ENCODE measurements around the gene LPA. TPM values are rescaled to one million over a fixed set of nuclear protein-coding genes. Genes with fewer than 3 reads are reported as not detected.

LPA gene
- total and polyA plus RNA-seq, 2 of the 13 experiments (the other 11 are each of a cell fraction or from before 2014, with no cell fraction given) = not detected

DNA sequence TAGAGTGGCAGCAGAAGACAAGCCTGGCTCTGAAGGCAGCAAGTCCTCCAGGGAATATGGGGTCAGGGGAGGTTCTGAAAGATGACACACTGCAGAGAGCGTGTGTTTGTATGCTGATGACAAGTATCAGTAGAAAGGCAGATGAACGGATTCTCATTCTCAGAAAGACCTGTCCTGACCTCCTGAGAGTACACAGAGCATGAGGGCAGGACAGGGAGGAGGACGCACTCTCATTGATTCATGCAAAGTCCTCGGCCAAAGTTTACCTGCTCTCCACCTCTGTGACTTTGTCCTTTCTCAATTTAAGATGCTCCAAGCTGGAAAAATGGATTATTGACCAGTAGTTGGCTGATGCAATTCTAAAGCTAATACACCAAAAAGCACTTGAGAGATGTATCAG, 156.7 kb downstream of the LPA start (continued):
- TF ChIP-seq, protein P1, sequence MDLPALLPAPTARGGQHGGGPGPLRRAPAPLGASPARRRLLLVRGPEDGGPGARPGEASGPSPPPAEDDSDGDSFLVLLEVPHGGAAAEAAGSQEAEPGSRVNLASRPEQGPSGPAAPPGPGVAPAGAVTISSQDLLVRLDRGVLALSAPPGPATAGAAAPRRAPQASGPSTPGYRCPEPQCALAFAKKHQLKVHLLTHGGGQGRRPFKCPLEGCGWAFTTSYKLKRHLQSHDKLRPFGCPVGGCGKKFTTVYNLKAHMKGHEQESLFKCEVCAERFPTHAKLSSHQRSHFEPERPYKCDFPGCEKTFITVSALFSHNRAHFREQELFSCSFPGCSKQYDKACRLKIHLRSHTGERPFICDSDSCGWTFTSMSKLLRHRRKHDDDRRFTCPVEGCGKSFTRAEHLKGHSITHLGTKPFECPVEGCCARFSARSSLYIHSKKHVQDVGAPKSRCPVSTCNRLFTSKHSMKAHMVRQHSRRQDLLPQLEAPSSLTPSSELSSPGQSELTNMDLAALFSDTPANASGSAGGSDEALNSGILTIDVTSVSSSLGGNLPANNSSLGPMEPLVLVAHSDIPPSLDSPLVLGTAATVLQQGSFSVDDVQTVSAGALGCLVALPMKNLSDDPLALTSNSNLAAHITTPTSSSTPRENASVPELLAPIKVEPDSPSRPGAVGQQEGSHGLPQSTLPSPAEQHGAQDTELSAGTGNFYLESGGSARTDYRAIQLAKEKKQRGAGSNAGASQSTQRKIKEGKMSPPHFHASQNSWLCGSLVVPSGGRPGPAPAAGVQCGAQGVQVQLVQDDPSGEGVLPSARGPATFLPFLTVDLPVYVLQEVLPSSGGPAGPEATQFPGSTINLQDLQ (CRISPR knock-in tag; IDR thresholded peaks at IDR 0.05) = no peak
- TF ChIP-seq TOPORS (CRISPR knock-in tag; IDR thresholded peaks at IDR 0.05) (no peak), SMAD9 (CRISPR knock-in tag; IDR thresholded peaks at IDR 0.05) (no peak), ZNF460 (CRISPR knock-in tag; IDR thresholded peaks at IDR 0.05; ENCODE audit: borderline replicate concordance) (no peak), ZNF850 (CRISPR knock-in tag; conservative IDR thresholded peaks at IDR 0.05) (no peak), PHF8 (CRISPR knock-in tag; IDR thresholded peaks at IDR 0.05) (no peak), HMGXB3 (CRISPR knock-in tag; IDR thresholded peaks at IDR 0.05; ENCODE audit: borderline replicate concordance) (no peak), ZNF569 (CRISPR knock-in tag; IDR thresholded peaks at IDR 0.05; ENCODE audit: borderline replicate concordance) (no peak), ZFY (CRISPR knock-in tag; IDR thresholded peaks at IDR 0.05) (no peak), SRSF1 (optimal IDR thresholded peaks at IDR 0.05; ENCODE audit: low read depth, low read length) (no peak), SKI (IDR thresholded peaks at IDR 0.05; ENCODE audit: partially characterized antibody) (no peak), ZNF503 (CRISPR knock-in tag; IDR thresholded peaks at IDR 0.05) (no peak), ZNF790 (CRISPR knock-in tag; IDR thresholded peaks at IDR 0.05; ENCODE audit: borderline replicate concordance) (no peak), ZNF383 (CRISPR knock-in tag; IDR thresholded peaks at IDR 0.05; ENCODE audit: borderline replicate concordance) (no peak), ZNF75D (CRISPR knock-in tag; IDR thresholded peaks at IDR 0.05; ENCODE audit: borderline replicate concordance) (no peak), ATF4 (CRISPR knock-in tag; IDR thresholded peaks at IDR 0.05) (peak; percentile 63 to 89; a peak in 3 of 4 replicates), ZNF746 (CRISPR knock-in tag; IDR thresholded peaks at IDR 0.05) (no peak), HOXA9 (CRISPR knock-in tag; IDR thresholded peaks at IDR 0.05; ENCODE audit: borderline replicate concordance) (no peak), KLF15 (CRISPR knock-in tag; IDR thresholded peaks at IDR 0.05; ENCODE audit: borderline replicate concordance) (no peak), ZNF446 (CRISPR knock-in tag; IDR thresholded peaks at IDR 0.05) (no peak), KLF9 (CRISPR knock-in tag; IDR thresholded peaks at IDR 0.05; ENCODE audit: low read depth) (no peak), FLYWCH1 (CRISPR knock-in tag; IDR thresholded peaks at IDR 0.05) (no peak)
